Measurements from ENCODE around the gene NID2.

Gene NID2

GRCh38 chr14:52068615-52069306 lies at the start of gene NID2:
Gene NID2 (minus strand): TSS chr14:52069059. CDS start chr14:52068994, 65 bp downstream.
- H3K27ac ChIP-seq: no peak within 1 kb of the TSS
- DNase-seq (ENCODE audit: low read depth, low spot score): peak; percentile 73
- peak within 1 kb of the TSS; percentile 58 for H3K9ac ChIP-seq (ENCODE audit: insufficient read length)
- H3K4me3 ChIP-seq: peak within 1 kb of the TSS; percentile 86
- TF ChIP-seq FOXP2 (optimal IDR thresholded peaks at IDR 0.05; ENCODE audit: control extremely low read depth, extremely low read length, insufficient read depth): no peak
- no peak for TF ChIP-seq EZH2 (IDR thresholded peaks at IDR 0.05)
- TF ChIP-seq POLR2AphosphoS5 (IDR thresholded peaks at IDR 0.05; ENCODE audit: borderline replicate concordance, low read depth, low read length): peak; percentile 37; the same call in 1 of the 2 replicates
- H3K9me3 ChIP-seq (ENCODE audit: low read depth, low read length): no peaks in the 10 kb centered on the region
- H3K36me3 ChIP-seq (ENCODE audit: insufficient read depth, low read length): no peaks in the 10 kb centered on the region

- Histone ChIP-seq H3K9ac (ENCODE audit: insufficient read length) (no peak overlapping the region), H3K4me3 (no peak overlapping the region), H3K36me3 (ENCODE audit: insufficient read depth, low read length) (no peaks in the 10 kb centered on the region), H3K27ac (no peak overlapping the region), H3K9me3 (ENCODE audit: low read depth, low read length) (no peaks in the 10 kb centered on the region)
- TF ChIP-seq POLR2AphosphoS5 (IDR thresholded peaks at IDR 0.05; ENCODE audit: borderline replicate concordance, low read depth, low read length): no peak
- no peak for TF ChIP-seq EZH2 (IDR thresholded peaks at IDR 0.05)
- no peak for TF ChIP-seq FOXP2 (optimal IDR thresholded peaks at IDR 0.05; ENCODE audit: control extremely low read depth, extremely low read length, insufficient read depth)
- DNase-seq (ENCODE audit: low read depth, low spot score): no peak
Observed at GRCh38 chr14:52117111-52117832, 48.4 kb upstream of the NID2 start.

- H3K4me3 ChIP-seq: no peak overlapping the region
- no peaks in the 10 kb centered on the region for H3K36me3 ChIP-seq (ENCODE audit: insufficient read depth, low read length)
Observed at GRCh38 chr14:52115286-52115685, 46.4 kb upstream of the NID2 start.

GRCh38 chr14:52112336-52113018 lies 43.6 kb upstream of the NID2 start:
- H3K27ac ChIP-seq: no peak overlapping the region

More at GRCh38 chr14:52115286-52115685, 46.4 kb upstream of the NID2 start:
- no peak overlapping the region for H3K9ac ChIP-seq (ENCODE audit: insufficient read length)
- DNase-seq (ENCODE audit: low read depth, low spot score): no peak
- H3K9me3 ChIP-seq (ENCODE audit: low read depth, low read length): no peaks in the 10 kb centered on the region
- H3K27ac ChIP-seq: no peak overlapping the region
- TF ChIP-seq FOXP2 (optimal IDR thresholded peaks at IDR 0.05; ENCODE audit: control extremely low read depth, extremely low read length, insufficient read depth): no peak
- no peak for TF ChIP-seq POLR2AphosphoS5 (IDR thresholded peaks at IDR 0.05; ENCODE audit: borderline replicate concordance, low read depth, low read length)
- TF ChIP-seq EZH2 (IDR thresholded peaks at IDR 0.05): no peak

GRCh38 chr14:52111583-52111982 lies 42.7 kb upstream of the NID2 start:
- H3K9me3 ChIP-seq (ENCODE audit: low read depth, low read length): no peaks in the 10 kb centered on the region
- H3K36me3 ChIP-seq (ENCODE audit: insufficient read depth, low read length): no peaks in the 10 kb centered on the region
- no peak overlapping the region for H3K27ac ChIP-seq
- no peak for DNase-seq (ENCODE audit: low read depth, low spot score)
- no peak for TF ChIP-seq POLR2AphosphoS5 (IDR thresholded peaks at IDR 0.05; ENCODE audit: borderline replicate concordance, low read depth, low read length)
- TF ChIP-seq EZH2 (IDR thresholded peaks at IDR 0.05): no peak
- no peak for TF ChIP-seq FOXP2 (optimal IDR thresholded peaks at IDR 0.05; ENCODE audit: control extremely low read depth, extremely low read length, insufficient read depth)
- H3K9ac ChIP-seq (ENCODE audit: insufficient read length): no peak overlapping the region
- no peak overlapping the region for H3K4me3 ChIP-seq

More at GRCh38 chr14:52112336-52113018, 43.6 kb upstream of the NID2 start:
- no peaks in the 10 kb centered on the region for H3K36me3 ChIP-seq (ENCODE audit: insufficient read depth, low read length)
- TF ChIP-seq POLR2AphosphoS5 (IDR thresholded peaks at IDR 0.05; ENCODE audit: borderline replicate concordance, low read depth, low read length) (no peak), FOXP2 (optimal IDR thresholded peaks at IDR 0.05; ENCODE audit: control extremely low read depth, extremely low read length, insufficient read depth) (no peak), EZH2 (IDR thresholded peaks at IDR 0.05) (no peak)
- H3K9ac ChIP-seq (ENCODE audit: insufficient read length): no peak overlapping the region
- no peak overlapping the region for H3K4me3 ChIP-seq
- H3K9me3 ChIP-seq (ENCODE audit: low read depth, low read length): no peaks in the 10 kb centered on the region
- no peak for DNase-seq (ENCODE audit: low read depth, low spot score)

GRCh38 chr14:52110441-52111086 lies 41.7 kb upstream of the NID2 start:
- Histone ChIP-seq H3K4me3 (no peak overlapping the region), H3K9me3 (ENCODE audit: low read depth, low read length) (no peaks in the 10 kb centered on the region), H3K9ac (ENCODE audit: insufficient read length) (no peak overlapping the region), H3K27ac (no peak overlapping the region), H3K36me3 (ENCODE audit: insufficient read depth, low read length) (no peaks in the 10 kb centered on the region)
- DNase-seq (ENCODE audit: low read depth, low spot score): no peak
- TF ChIP-seq EZH2 (IDR thresholded peaks at IDR 0.05) (no peak), POLR2AphosphoS5 (IDR thresholded peaks at IDR 0.05; ENCODE audit: borderline replicate concordance, low read depth, low read length) (no peak), FOXP2 (optimal IDR thresholded peaks at IDR 0.05; ENCODE audit: control extremely low read depth, extremely low read length, insufficient read depth) (no peak)

GRCh38 chr14:52108823-52109222 lies 40.0 kb upstream of the NID2 start:
- H3K36me3 ChIP-seq (ENCODE audit: insufficient read depth, low read length): no peaks in the 10 kb centered on the region
- DNase-seq (ENCODE audit: low read depth, low spot score): no peak
- no peak overlapping the region for H3K9ac ChIP-seq (ENCODE audit: insufficient read length)
- H3K9me3 ChIP-seq (ENCODE audit: low read depth, low read length): no peaks in the 10 kb centered on the region
- H3K27ac ChIP-seq: no peak overlapping the region
- H3K4me3 ChIP-seq: no peak overlapping the region
- TF ChIP-seq EZH2 (IDR thresholded peaks at IDR 0.05): no peak
- no peak for TF ChIP-seq POLR2AphosphoS5 (IDR thresholded peaks at IDR 0.05; ENCODE audit: borderline replicate concordance, low read depth, low read length)
- TF ChIP-seq FOXP2 (optimal IDR thresholded peaks at IDR 0.05; ENCODE audit: control extremely low read depth, extremely low read length, insufficient read depth): no peak
